H9 (cell line): Measurements from ENCODE around the gene DPP7. TPM values are rescaled to one million over a fixed set of nuclear protein-coding genes. Genes with fewer than 3 reads are reported as not detected.

Source experiments
- DNase-seq: peaks from one replicate; pipeline ENCODE4 v3.0.0-alpha.2; 2017
- H2AFZ ChIP-seq: one replicate; pipeline ENCODE4 v1.6.1; 2013; ENCODE audit warnings: mild to moderate bottlenecking, low read length, control low read depth, moderate library complexity
- H2AK5ac ChIP-seq: 2 replicates; pipeline ENCODE4 v1.6.1; 2013; ENCODE audit warnings: low read length, control low read depth, mixed read lengths; ENCODE audit not compliant: insufficient read length
- H2BK120ac ChIP-seq: one replicate; pipeline ENCODE4 v1.6.1; 2013; ENCODE audit warnings: low read depth, mild to moderate bottlenecking, low read length, control low read depth, inconsistent platforms; ENCODE audit not compliant: poor library complexity, severe bottlenecking
- H2BK12ac ChIP-seq: 2 replicates; pipeline ENCODE4 v1.6.1; 2013; ENCODE audit warnings: low read length, control low read depth, mixed read lengths, low read depth; ENCODE audit not compliant: insufficient read length
- H2BK15ac ChIP-seq: 2 replicates; pipeline ENCODE4 v1.6.1; 2013; ENCODE audit warnings: low read depth, low read length, control low read depth
- H2BK20ac ChIP-seq: one replicate; pipeline ENCODE4 v1.6.1; 2013; ENCODE audit warnings: low read depth, mild to moderate bottlenecking, low read length, control low read depth, inconsistent platforms; ENCODE audit not compliant: poor library complexity, severe bottlenecking
- H2BK5ac ChIP-seq: 2 replicates; pipeline ENCODE4 v1.6.1; 2013; ENCODE audit warnings: low read length, control low read depth, mixed read lengths; ENCODE audit not compliant: insufficient read length
- H3K14ac ChIP-seq: 2 replicates; pipeline ENCODE4 v1.6.1; 2013; ENCODE audit warnings: low read length, control low read depth; ENCODE audit not compliant: insufficient read depth
- H3K18ac ChIP-seq: 2 replicates; pipeline ENCODE4 v1.6.1; 2013; ENCODE audit warnings: low read depth, mild to moderate bottlenecking, mixed read lengths, low read length, control low read depth; ENCODE audit not compliant: insufficient read length
- H3K23ac ChIP-seq: 2 replicates; pipeline ENCODE4 v1.6.1; 2013; ENCODE audit warnings: low read length, control low read depth, mixed read lengths, low read depth; ENCODE audit not compliant: insufficient read length
- H3K23me2 ChIP-seq: 2 replicates; pipeline ENCODE4 v1.6.1; 2013; ENCODE audit warnings: low read depth, mild to moderate bottlenecking, mixed read lengths, low read length, control low read depth; ENCODE audit not compliant: insufficient read length, poor library complexity, severe bottlenecking
- H3K27ac ChIP-seq: 2 replicates; pipeline ENCODE4 v1.5.1; 2013; ENCODE audit warnings: low read length, control low read depth, mixed read lengths, low read depth; ENCODE audit not compliant: insufficient read length
- H3K27me3 ChIP-seq: 2 replicates; pipeline ENCODE4 v1.6.1; 2013; ENCODE audit warnings: low read length, control low read depth, inconsistent platforms; ENCODE audit not compliant: insufficient read depth
- H3K4ac ChIP-seq: 2 replicates; pipeline ENCODE4 v1.6.1; 2013; ENCODE audit warnings: low read depth, mild to moderate bottlenecking, control low read depth, inconsistent platforms, low read length, moderate library complexity
- H3K4me1 ChIP-seq: 2 replicates; pipeline ENCODE4 v1.6.1; 2013; ENCODE audit warnings: low read length, control low read depth, inconsistent platforms; ENCODE audit not compliant: insufficient read depth
- H3K4me2 ChIP-seq: 2 replicates; pipeline ENCODE4 v1.6.1; 2013; ENCODE audit warnings: low read length, control low read depth, mixed read lengths; ENCODE audit not compliant: insufficient read length, insufficient read depth
- H3K56ac ChIP-seq: 2 replicates; pipeline ENCODE4 v1.6.1; 2013; ENCODE audit warnings: low read depth, mild to moderate bottlenecking, mixed read lengths, low read length, control low read depth; ENCODE audit not compliant: insufficient read length
- H3K79me1 ChIP-seq: 2 replicates; pipeline ENCODE4 v1.6.1; 2013; ENCODE audit warnings: low read depth, mild to moderate bottlenecking, moderate library complexity, low read length, control low read depth, inconsistent platforms; ENCODE audit not compliant: insufficient read depth, poor library complexity, severe bottlenecking
- H3K79me2 ChIP-seq: 2 replicates; pipeline ENCODE4 v1.6.1; 2013; ENCODE audit warnings: low read length, control low read depth, inconsistent platforms; ENCODE audit not compliant: insufficient read depth
- H3K9ac ChIP-seq: 2 replicates; pipeline ENCODE4 v1.6.1; 2013; ENCODE audit warnings: low read length, control low read depth, mixed read lengths; ENCODE audit not compliant: insufficient read length; ENCODE audit errors: extremely low read depth
- H3K9me3 ChIP-seq: one replicate; pipeline ENCODE4 v1.6.1; 2013; ENCODE audit warnings: low read depth, low read length, inconsistent platforms; ENCODE audit not compliant: control insufficient read depth
- H3T11ph ChIP-seq: one replicate; pipeline ENCODE4 v1.6.1; 2013; ENCODE audit warnings: mild to moderate bottlenecking, low read length, control low read depth, inconsistent platforms
- H4K20me1 ChIP-seq: one replicate; pipeline ENCODE4 v1.6.1; 2013; ENCODE audit not compliant: control insufficient read depth, insufficient read length, insufficient read depth
- H4K5ac ChIP-seq: 2 replicates; pipeline ENCODE4 v1.6.1; 2013; ENCODE audit warnings: low read depth, mild to moderate bottlenecking, mixed read lengths, low read length, control low read depth; ENCODE audit not compliant: insufficient read length
- H4K8ac ChIP-seq: replicated peaks from 2 replicates; pipeline ENCODE4 v1.6.1; 2013; ENCODE audit warnings: low read length, control low read depth, mixed read lengths, low read depth; ENCODE audit not compliant: insufficient read length
- H4K91ac ChIP-seq: 2 replicates; pipeline ENCODE4 v1.6.1; 2013; ENCODE audit warnings: low read depth, mild to moderate bottlenecking, moderate library complexity, mixed read lengths, low read length, control low read depth; ENCODE audit not compliant: insufficient read length
- H3K27ac Mint-ChIP-seq, 3 experiments: 2 replicates in 2 of 3; 3 replicates in 1 of 3; pipeline ENCODE4 v1.8.0; 2020 to 2021; ENCODE audit warnings: mixed read lengths in 3 of 3, mild to moderate bottlenecking in 1 of 3, moderate library complexity in 1 of 3
- H3K27me3 Mint-ChIP-seq: 2 replicates; pipeline ENCODE4 v1.8.0; 2021; ENCODE audit warnings: low read depth, mild to moderate bottlenecking, moderate library complexity, mixed read lengths
- H3K36me3 Mint-ChIP-seq, 3 experiments: 2 replicates in 2 of 3; 3 replicates in 1 of 3; pipeline ENCODE4 v1.8.0; 2020 to 2021; ENCODE audit warnings: low read depth in 3 of 3, mixed read lengths in 3 of 3; ENCODE audit not compliant: insufficient read depth in 1 of 3
- H3K4me1 Mint-ChIP-seq, 2 experiments: 2 replicates each; pipeline ENCODE4 v1.8.0; 2020; ENCODE audit warnings: mixed read lengths in 2 of 2
- H3K4me3 Mint-ChIP-seq, 2 experiments: 2 replicates in 1 of 2; 3 replicates in 1 of 2; pipeline ENCODE4 v1.8.0; 2020 to 2021; ENCODE audit warnings: mild to moderate bottlenecking in 2 of 2, mixed read lengths in 2 of 2, moderate library complexity in 1 of 2
- H3K9me3 Mint-ChIP-seq, 2 experiments: 2 replicates in 1 of 2; 3 replicates in 1 of 2; pipeline ENCODE4 v1.8.0; 2020; ENCODE audit warnings: mild to moderate bottlenecking in 2 of 2, mixed read lengths in 2 of 2, moderate library complexity in 1 of 2
- CTCF ChIP-seq: fragments of 200-600 bp; sonication (generic); conservative IDR thresholded peaks from 3 replicates; pipeline ENCODE4 v1.8.0; 2021; ENCODE audit warnings: antibody characterized with exemption, mild to moderate bottlenecking
- WGBS: extraction: QIAGEN DNeasy Blood & Tissue Kit; methylation state at CpG from one replicate; pipeline ENCODE4 v1.1.7; 2013; ENCODE audit warnings: missing lambda C conversion rate, low lambda C conversion rate, mixed read lengths; ENCODE audit not compliant: insufficient read length; ENCODE audit errors: extremely low coverage; 5-methylcytosine and 5-hydroxymethylcytosine counted together
- total RNA-seq: library from RNA; stranded (reverse); gene quantifications from 2 replicates; pipeline ENCODE4 v1.2.1, GENCODE V29; 2021

DPP7 gene
- total RNA-seq, 1 experiment from 2014 or later: 29.4 TPM

- Histone ChIP-seq H3K56ac (no peak overlapping the region), H3K27ac (no peak overlapping the region), H3K79me1 (no peaks in the 10 kb centered on the region), H3K4me2 (no peak overlapping the region), H3K9me3 (peaks cover 14% of the 10 kb centered on the region), H2AFZ (no peak overlapping the region), H4K91ac (no peak overlapping the region), H2BK5ac (no peak overlapping the region), H4K20me1 (no peaks in the 10 kb centered on the region), H2AK5ac (no peak overlapping the region), H2BK20ac (no peak overlapping the region), H2BK15ac (no peak overlapping the region), H3K23me2 (no peaks in the 10 kb centered on the region), H3K27me3 (no peaks in the 10 kb centered on the region), H3K9ac (no peak overlapping the region), H3K79me2 (no peaks in the 10 kb centered on the region), H2BK120ac (no peak overlapping the region), H3K4me1 (no peaks in the 10 kb centered on the region), H4K8ac (no peak overlapping the region), H3T11ph (no peak overlapping the region), H4K5ac (no peak overlapping the region), H3K4ac (no peak overlapping the region), H3K23ac (no peak overlapping the region), H3K14ac (no peak overlapping the region), H3K18ac (no peak overlapping the region), H2BK12ac (no peak overlapping the region)
- Mint-ChIP-seq H3K4me1 (no peaks in the 10 kb centered on the region), H3K36me3 (peaks cover 12 to 35% (median 23%) of the 10 kb centered on the region in 3 experiments), H3K4me3 (no peak overlapping the region), H3K27ac (no peak overlapping the region; a peak in 1 of 7 replicates), H3K9me3 (peaks cover 0 to 4% of the 10 kb centered on the region in 2 experiments; a peak in 2 of 5 replicates), H3K27me3 (no peaks in the 10 kb centered on the region)
- DNase-seq: no peak
- WGBS: no CpG with 5 or more reads among the region's 20 CpGs
- TF ChIP-seq CTCF: no peak
Measured at GRCh38 chr9:137097761-137098462, 16.6 kb downstream of the DPP7 start.
